ENCODE data around the gene ETFBKMT. TPM values are rescaled to one million over a fixed set of nuclear protein-coding genes. Genes with fewer than 3 reads are reported as not detected.

ETFBKMT gene
- polyA plus RNA-seq, 1 donor (not counting 4 experiments of a cell fraction or from before 2014, with no cell fraction given) = 1.4 TPM

- Histone ChIP-seq H3K27ac (ENCODE audit: control insufficient read depth, insufficient read depth, low read length) (no peak overlapping the region), H3K27me3 (ENCODE audit: control insufficient read depth, extremely low read depth, insufficient read depth, low read length) (no peaks in the 10 kb centered on the region), H3K4me2 (ENCODE audit: control insufficient read depth, extremely low read depth, insufficient read depth, low read depth, low read length) (no peak overlapping the region), H3K9me3 (ENCODE audit: control insufficient read depth, low read depth, low read length) (no peaks in the 10 kb centered on the region), H3K4me3 (ENCODE audit: control insufficient read depth in 2 of 3, extremely low read depth in 1 of 3, insufficient read depth in 2 of 3, low read depth in 1 of 3, low read length in 3 of 3) (no peak overlapping the region), H3K79me2 (ENCODE audit: control insufficient read depth, insufficient read depth, low read length) (no peaks in the 10 kb centered on the region), H3K9ac (ENCODE audit: control insufficient read depth, extremely low read depth, insufficient read depth, low read length) (no peak overlapping the region), H4K20me1 (ENCODE audit: control insufficient read depth, extremely low read depth, insufficient read depth, low read length) (no peaks in the 10 kb centered on the region), H3K36me3 (ENCODE audit: control insufficient read depth in 2 of 2, extremely low read depth in 1 of 2, insufficient read depth in 2 of 2, low read length in 2 of 2) (no peaks in the 10 kb centered on the region), H3K4me1 (ENCODE audit: control insufficient read depth, extremely low read depth, insufficient read depth, low read length) (no peaks in the 10 kb centered on the region), H3K9me1 (ENCODE audit: control insufficient read depth, extremely low read depth, insufficient read depth, low read length) (no peaks in the 10 kb centered on the region), H2AFZ (ENCODE audit: control insufficient read depth, low read length) (no peak overlapping the region)
- dilution Hi-C loops (cut with MboI; ENCODE audit: extremely low pct_ligation_motif_present, low sequenced_read_pairs) = no loop called here
- TF ChIP-seq EZH2 (IDR thresholded peaks at IDR 0.05; ENCODE audit: low read length) (no peak), CTCF (optimal IDR thresholded peaks at IDR 0.05 in 1 of 3, IDR thresholded peaks at IDR 0.05 in 1 of 3, conservative IDR thresholded peaks at IDR 0.05 in 1 of 3; ENCODE audit: extremely low read depth in 1 of 3, insufficient read depth in 2 of 3, low read length in 3 of 3) (no peak)
- DNase-seq (ENCODE audit: low read depth, low spot score) (no peak), FAIRE-seq (no peak)
Measured at GRCh38 chr12:31641509-31642090, 17.9 kb upstream of the ETFBKMT start.

GRCh38 chr12:31644536-31644935, 15.0 kb upstream of the ETFBKMT start:
- no peaks in the 10 kb centered on the region for H4K20me1 ChIP-seq (ENCODE audit: control insufficient read depth, extremely low read depth, insufficient read depth, low read length)
- peaks cover 7% of the 10 kb centered on the region for H3K4me1 ChIP-seq (ENCODE audit: control insufficient read depth, extremely low read depth, insufficient read depth, low read length)
- no peak overlapping the region for H3K4me2 ChIP-seq (ENCODE audit: control insufficient read depth, extremely low read depth, insufficient read depth, low read depth, low read length)
- H2AFZ ChIP-seq (ENCODE audit: control insufficient read depth, low read length) = no peak overlapping the region
- no peak overlapping the region for H3K9ac ChIP-seq (ENCODE audit: control insufficient read depth, extremely low read depth, insufficient read depth, low read length)
- no peak for DNase-seq (ENCODE audit: low read depth, low spot score)
- H3K9me3 ChIP-seq (ENCODE audit: control insufficient read depth, low read depth, low read length) = no peaks in the 10 kb centered on the region
- dilution Hi-C loops (cut with MboI; ENCODE audit: extremely low pct_ligation_motif_present, low sequenced_read_pairs) = no loop called here
- TF ChIP-seq CTCF (optimal IDR thresholded peaks at IDR 0.05 in 1 of 3, IDR thresholded peaks at IDR 0.05 in 1 of 3, conservative IDR thresholded peaks at IDR 0.05 in 1 of 3; ENCODE audit: extremely low read depth in 1 of 3, insufficient read depth in 2 of 3, low read length in 3 of 3) (no peak), EZH2 (IDR thresholded peaks at IDR 0.05; ENCODE audit: low read length) (no peak)
- H3K27ac ChIP-seq (ENCODE audit: control insufficient read depth, insufficient read depth, low read length) = no peak overlapping the region
- no peak overlapping the region for H3K4me3 ChIP-seq (ENCODE audit: control insufficient read depth in 2 of 3, extremely low read depth in 1 of 3, insufficient read depth in 2 of 3, low read depth in 1 of 3, low read length in 3 of 3)
- no peak for FAIRE-seq
- H3K79me2 ChIP-seq (ENCODE audit: control insufficient read depth, insufficient read depth, low read length) = no peaks in the 10 kb centered on the region
- no peaks in the 10 kb centered on the region for H3K36me3 ChIP-seq (ENCODE audit: control insufficient read depth in 2 of 2, extremely low read depth in 1 of 2, insufficient read depth in 2 of 2, low read length in 2 of 2)
- no peaks in the 10 kb centered on the region for H3K9me1 ChIP-seq (ENCODE audit: control insufficient read depth, extremely low read depth, insufficient read depth, low read length)
- H3K27me3 ChIP-seq (ENCODE audit: control insufficient read depth, extremely low read depth, insufficient read depth, low read length) = no peaks in the 10 kb centered on the region

All from keratinocyte (primary cell).